Mesodermal cell (in vitro differentiated cells): ENCODE results near the gene RAB1A.
"Not testable (repeated sequence)": the region's sequence is repeated elsewhere in the genome, so short reads cannot be mapped to it uniquely, and the experiment has no call there.

ENCODE experiments used
- H3K27ac ChIP-seq: 2 replicates; pipeline ENCODE4 v1.7.0; 2013; ENCODE audit warnings: mild to moderate bottlenecking, low read depth, low read length, moderate library complexity; ENCODE audit not compliant: severe bottlenecking
- H3K36me3 ChIP-seq: 2 replicates; pipeline ENCODE4 v1.7.1; 2013; ENCODE audit warnings: mild to moderate bottlenecking, low read length, moderate library complexity; ENCODE audit not compliant: control insufficient read depth, insufficient read depth
- H3K4me1 ChIP-seq: one replicate; pipeline ENCODE4 v1.7.1; 2013; ENCODE audit warnings: mild to moderate bottlenecking, low read length; ENCODE audit not compliant: insufficient read depth, control insufficient read depth, poor library complexity, severe bottlenecking
- H3K4me3 ChIP-seq: 2 replicates; pipeline ENCODE4 v1.7.0; 2013; ENCODE audit warnings: low read length, control low read depth, mild to moderate bottlenecking; ENCODE audit not compliant: insufficient read depth, poor library complexity, severe bottlenecking; ENCODE audit errors: extremely low read depth
- H3K9me3 ChIP-seq: 2 replicates; pipeline ENCODE4 v1.7.1; 2013; ENCODE audit warnings: mild to moderate bottlenecking, low read length, moderate library complexity; ENCODE audit not compliant: control insufficient read depth
- WGBS, 2 experiments: methylation state at CpG; one replicate each; pipeline ENCODE4 v1.1.5; 2013; ENCODE audit warnings: missing lambda C conversion rate in 2 of 2; ENCODE audit not compliant: insufficient coverage in 2 of 2; 5-methylcytosine and 5-hydroxymethylcytosine counted together

Gene RAB1A

DNA sequence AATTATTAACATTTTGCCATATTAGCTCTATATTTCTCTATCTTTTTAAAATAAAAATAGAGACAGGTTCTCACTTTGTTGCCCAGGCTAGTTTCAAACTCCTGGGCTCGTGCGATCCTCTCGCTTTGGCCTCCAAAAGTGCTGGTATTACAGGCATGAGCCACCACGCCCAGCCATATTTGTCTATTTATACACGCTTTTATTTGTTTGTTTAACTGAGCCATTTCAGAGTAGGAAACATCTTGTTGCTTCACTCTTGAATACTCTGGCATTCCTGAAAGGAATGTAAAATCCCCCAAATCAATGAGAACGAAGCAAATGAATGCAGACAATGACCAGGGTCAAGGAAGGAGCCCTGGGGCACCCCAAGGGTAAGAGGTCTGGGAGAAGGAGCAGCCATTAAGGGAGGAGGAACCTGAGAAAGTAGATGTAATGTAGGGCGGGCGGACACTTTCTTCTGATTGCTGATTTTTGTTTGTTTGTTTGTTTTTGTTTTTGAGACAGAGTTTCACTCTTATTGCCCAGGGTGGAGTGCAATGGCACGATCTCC lies 31.7 kb upstream of the RAB1A start:
- Histone ChIP-seq H3K36me3 (no peaks in the 10 kb centered on the region), H3K4me3 (no peak overlapping the region), H3K4me1 (no peaks in the 10 kb centered on the region), H3K9me3 (no peaks in the 10 kb centered on the region), H3K27ac (no peak overlapping the region)
- WGBS, 2 experiments, result 93% methylated on average over 8 to 9 of the region's 9 CpGs

DNA sequence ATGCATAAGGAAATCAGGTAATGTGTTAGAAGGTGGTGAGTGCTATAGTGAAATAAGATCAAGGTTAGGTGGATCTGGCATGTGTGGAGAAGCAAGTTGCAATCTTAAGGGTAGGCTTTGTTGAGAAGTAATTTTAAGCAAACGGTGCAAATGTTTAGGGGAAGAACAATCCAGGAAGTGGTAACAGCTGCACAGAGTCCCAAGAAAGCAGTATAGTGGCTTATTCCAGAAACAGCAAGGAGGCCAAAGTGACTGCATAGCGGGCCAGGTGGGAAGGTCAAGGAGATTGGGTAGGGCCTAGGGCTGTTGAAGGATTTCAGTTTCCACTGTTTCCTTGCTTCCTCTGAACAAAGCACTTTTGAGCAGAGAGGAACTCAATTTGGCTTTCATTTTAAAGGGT lies 30.0 kb upstream of the RAB1A start:
- Histone ChIP-seq H3K27ac (no peak overlapping the region), H3K4me3 (no peak overlapping the region), H3K4me1 (no peaks in the 10 kb centered on the region), H3K9me3 (no peaks in the 10 kb centered on the region), H3K36me3 (no peaks in the 10 kb centered on the region)
- 96% methylated on average over 2 of the region's 2 CpGs for WGBS, 2 experiments

- no peaks in the 10 kb centered on the region for H3K9me3 ChIP-seq
- H3K4me3 ChIP-seq, result no peak overlapping the region
- WGBS, 2 experiments, result 93 to 100% methylated on average over 3 to 5 of the region's 6 CpGs
- no peaks in the 10 kb centered on the region for H3K36me3 ChIP-seq
- H3K27ac ChIP-seq, result no peak overlapping the region
- no peaks in the 10 kb centered on the region for H3K4me1 ChIP-seq
Measured at GRCh38 chr2:65159261-65159660, 29.4 kb upstream of the RAB1A start.

DNA sequence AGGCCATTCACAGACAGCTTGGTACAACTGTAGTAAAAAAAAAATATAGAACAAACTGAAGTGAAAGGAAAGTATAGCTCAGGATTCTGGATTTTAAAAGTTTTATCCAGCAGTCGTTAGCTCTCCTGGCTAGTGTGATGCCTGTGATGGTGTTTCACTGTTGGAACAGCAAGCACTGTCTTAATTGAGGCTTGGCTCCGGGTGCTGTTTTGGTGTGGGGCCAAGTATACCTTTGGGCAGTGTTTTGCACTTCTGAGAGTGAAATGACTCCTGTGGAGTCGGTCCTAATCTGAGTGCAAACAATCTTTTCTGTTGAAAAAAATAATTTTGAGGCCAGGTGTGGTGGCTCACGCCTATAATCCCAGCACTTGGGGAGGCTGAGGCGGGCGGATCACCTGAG lies 28.7 kb upstream of the RAB1A start:
- Histone ChIP-seq H3K9me3 (no peaks in the 10 kb centered on the region), H3K27ac (no peak overlapping the region), H3K4me1 (no peaks in the 10 kb centered on the region), H3K4me3 (no peak overlapping the region), H3K36me3 (no peaks in the 10 kb centered on the region)
- 77 to 95% methylated on average over 4 to 6 of the region's 6 CpGs for WGBS, 2 experiments

GRCh38 chr2:65157856-65158255 lies 27.9 kb upstream of the RAB1A start:
- H3K4me3 ChIP-seq, H3K27ac ChIP-seq, H3K9me3 ChIP-seq, H3K36me3 ChIP-seq, H3K4me1 ChIP-seq: not testable (repeated sequence)
- WGBS, 2 experiments, result 89 to 93% methylated on average over 1 to 4 of the region's 6 CpGs

DNA sequence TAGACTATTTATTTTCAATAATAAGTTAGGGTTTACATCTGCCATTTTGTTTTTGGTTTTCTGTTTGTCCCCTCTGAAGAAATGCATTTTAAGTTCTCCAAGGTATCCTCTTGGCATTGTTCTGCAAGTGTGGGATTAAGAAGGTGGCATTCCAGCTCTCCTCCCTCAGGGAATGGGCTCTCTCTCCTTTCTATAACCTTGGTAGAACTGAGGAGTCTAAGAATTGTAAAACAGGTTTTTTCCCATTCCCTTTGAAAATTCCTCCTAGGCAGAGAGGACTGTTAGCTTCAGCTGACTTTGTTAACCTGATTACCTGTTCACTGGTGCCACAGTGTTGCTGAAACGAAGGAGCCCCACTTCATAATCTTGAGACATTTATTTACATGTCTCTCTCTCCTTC lies 26.1 kb upstream of the RAB1A start:
- Histone ChIP-seq H3K4me3 (no peak overlapping the region), H3K9me3 (no peaks in the 10 kb centered on the region), H3K36me3 (no peaks in the 10 kb centered on the region), H3K4me1 (no peaks in the 10 kb centered on the region), H3K27ac (no peak overlapping the region)
- 100% methylated on average over 1 of the region's 1 CpG for WGBS, 2 experiments

- no peak overlapping the region for H3K27ac ChIP-seq
- H3K36me3 ChIP-seq, result no peaks in the 10 kb centered on the region
- WGBS, 2 experiments, result 87 to 100% methylated on average over 1 to 3 of the region's 3 CpGs
- H3K9me3 ChIP-seq, result no peaks in the 10 kb centered on the region
- H3K4me1 ChIP-seq, result no peaks in the 10 kb centered on the region
- H3K4me3 ChIP-seq, result no peak overlapping the region
Measured at GRCh38 chr2:65153515-65153914, 23.6 kb upstream of the RAB1A start.

- 92 to 100% methylated on average over 2 of the region's 3 CpGs for WGBS, 2 experiments
- H3K4me3 ChIP-seq, result no peak overlapping the region
Measured at GRCh38 chr2:65146078-65146477, 16.2 kb upstream of the RAB1A start.

GRCh38 chr2:65144571-65144970 lies 14.7 kb upstream of the RAB1A start:
- Histone ChIP-seq H3K27ac (no peak overlapping the region), H3K9me3 (no peaks in the 10 kb centered on the region), H3K4me1 (no peaks in the 10 kb centered on the region), H3K36me3 (no peaks in the 10 kb centered on the region), H3K4me3 (no peak overlapping the region)
- 83 to 90% methylated on average over 1 to 2 of the region's 2 CpGs for WGBS, 2 experiments

More at GRCh38 chr2:65146078-65146477, 16.2 kb upstream of the RAB1A start:
- Histone ChIP-seq H3K4me1 (no peaks in the 10 kb centered on the region), H3K36me3 (no peaks in the 10 kb centered on the region), H3K9me3 (no peaks in the 10 kb centered on the region), H3K27ac (no peak overlapping the region)

DNA sequence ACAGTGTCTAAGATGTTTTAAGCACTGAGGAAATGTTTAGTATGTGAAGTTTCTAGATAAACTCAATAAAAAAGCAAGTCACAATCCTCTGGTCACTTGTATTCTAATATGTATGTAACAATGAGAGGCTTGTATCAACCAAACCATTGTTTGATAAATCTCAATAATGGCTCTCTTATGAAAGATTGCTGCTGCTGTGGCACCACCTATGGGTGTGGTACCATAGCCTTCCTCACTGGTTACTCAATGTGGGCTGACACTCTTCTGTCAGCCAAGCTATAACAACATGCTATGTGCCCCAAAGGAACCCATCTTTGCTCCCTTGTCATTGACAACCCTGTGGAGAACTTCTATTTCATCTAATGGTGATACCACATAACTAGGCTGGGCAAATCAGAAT lies 12.6 kb upstream of the RAB1A start:
- Histone ChIP-seq H3K4me3 (no peak overlapping the region), H3K9me3 (no peaks in the 10 kb centered on the region), H3K4me1 (no peaks in the 10 kb centered on the region), H3K27ac (no peak overlapping the region), H3K36me3 (no peaks in the 10 kb centered on the region)

DNA sequence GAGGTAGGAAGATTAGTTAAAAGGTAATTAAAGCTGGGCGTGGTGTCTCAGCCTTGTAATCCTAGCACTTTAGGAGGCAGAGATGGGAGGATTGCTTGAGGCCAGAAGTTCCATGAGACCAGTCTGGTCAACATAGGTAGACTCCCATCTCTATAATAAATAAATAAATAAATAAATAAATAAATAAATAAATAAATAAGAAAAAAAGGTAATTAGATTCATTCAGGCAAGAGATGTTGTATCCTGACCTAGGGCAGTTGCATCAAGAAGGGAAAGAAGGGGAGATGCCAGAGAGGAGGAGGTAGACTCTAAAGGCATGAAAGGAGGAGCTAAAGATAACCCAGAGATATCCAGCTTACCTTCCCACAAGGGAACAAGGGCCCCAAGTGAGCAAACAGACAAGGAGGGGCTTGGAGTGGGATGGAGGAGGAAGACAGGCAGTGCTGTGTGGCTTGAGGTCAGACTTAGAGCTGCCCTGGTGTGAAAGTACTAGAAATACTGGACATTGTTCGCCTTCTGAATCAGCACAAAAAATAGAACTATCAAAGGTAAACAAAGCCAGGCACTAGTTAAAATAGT lies 7.4 kb upstream of the RAB1A start:
- WGBS, 2 experiments, result 90 to 100% methylated on average over 1 of the region's 2 CpGs
- Histone ChIP-seq H3K4me1 (no peaks in the 10 kb centered on the region), H3K4me3 (no peak overlapping the region), H3K27ac (no peak overlapping the region), H3K9me3 (no peaks in the 10 kb centered on the region), H3K36me3 (no peaks in the 10 kb centered on the region)
